Natural killer cell treated with Interleukin-12 subunit alpha and Interleukin-12 subunit beta and Interleukin-15 and Interleukin-18, amount 100 ng/mL, for 72 hours (primary cell): Measurements from ENCODE around the gene RMI2. TPM values are rescaled to one million over a fixed set of nuclear protein-coding genes. Genes with fewer than 3 reads are reported as not detected.
A peak's percentile ranks its signal among the peaks of the same experiment; 100 is the strongest.

Experiments used
- ATAC-seq, 2 donors: fragments of 150-1000 bp; cut with Tn5 transposase in 1 of 2; sonication (Bioruptor Pico), chemical (Tn5 transposase) in 1 of 2; 2 replicates each; pipeline ENCODE4 v1.10.0; 2021
- DNase-seq: peaks from one replicate; pipeline ENCODE4 v3.0.0; 2022; ENCODE audit warnings: low spot score
- H3K27ac Mint-ChIP-seq, 2 donors: 1 replicate in 1 of 2; 2 replicates in 1 of 2; pipeline ENCODE4 v1.8.0; 2022; ENCODE audit warnings: mixed read lengths in 2 of 2, mild to moderate bottlenecking in 1 of 2, moderate library complexity in 1 of 2
- H3K27me3 Mint-ChIP-seq, 2 donors: 1 replicate in 1 of 2; 2 replicates in 1 of 2; pipeline ENCODE4 v1.8.0; 2022; ENCODE audit warnings: mixed read lengths in 2 of 2
- H3K36me3 Mint-ChIP-seq: one replicate; pipeline ENCODE4 v1.8.0; 2022; ENCODE audit warnings: mixed read lengths
- H3K4me1 Mint-ChIP-seq, 2 donors: 1 replicate in 1 of 2; 2 replicates in 1 of 2; pipeline ENCODE4 v1.8.0; 2022; ENCODE audit warnings: low read depth in 2 of 2, mixed read lengths in 2 of 2, mild to moderate bottlenecking in 1 of 2
- H3K4me3 Mint-ChIP-seq: one replicate; pipeline ENCODE4 v1.8.0; 2022; ENCODE audit warnings: mixed read lengths
- H3K9me3 Mint-ChIP-seq: 2 replicates; pipeline ENCODE4 v1.8.0; 2022; ENCODE audit warnings: mixed read lengths
- total RNA-seq, 2 donors: library from RNA; stranded (reverse); gene quantifications; one replicate each; pipeline ENCODE4 v1.2.3, GENCODE V29; 2022

The RMI2 gene
- total RNA-seq, 2 donors from 2014 or later = 11.6 to 15.2 TPM

- Mint-ChIP-seq H3K4me1 (peaks cover 10 to 12% of the 10 kb centered on the region in 2 donors), H3K9me3 (no peaks in the 10 kb centered on the region), H3K36me3 (no peaks in the 10 kb centered on the region), H3K27ac (no peak overlapping the region), H3K4me3 (no peak overlapping the region), H3K27me3 (peaks cover 20% of the 10 kb centered on the region in 2 donors)
- ATAC-seq (no peak), DNase-seq (no peak)
Observed at GRCh38 chr16:11303405-11304138, 41.7 kb upstream of the RMI2 start.

GRCh38 chr16:11306381-11306780 lies 38.9 kb upstream of the RMI2 start:
- no peak overlapping the region for H3K27ac Mint-ChIP-seq
- H3K4me1 Mint-ChIP-seq = peaks cover 8 to 16% of the 10 kb centered on the region in 2 donors
- no peaks in the 10 kb centered on the region for H3K9me3 Mint-ChIP-seq
- no peak for ATAC-seq
- no peak for DNase-seq
- H3K4me3 Mint-ChIP-seq = no peak overlapping the region
- H3K36me3 Mint-ChIP-seq = no peaks in the 10 kb centered on the region
- peaks cover 19% of the 10 kb centered on the region in 2 donors for H3K27me3 Mint-ChIP-seq

GRCh38 chr16:11306997-11307638 lies 38.1 kb upstream of the RMI2 start:
- peaks cover 8 to 18% of the 10 kb centered on the region in 2 donors for H3K4me1 Mint-ChIP-seq
- no peaks in the 10 kb centered on the region for H3K36me3 Mint-ChIP-seq
- peaks cover 16 to 19% of the 10 kb centered on the region in 2 donors for H3K27me3 Mint-ChIP-seq
- peak overlapping the region in 1 of 2 donors; percentile 4 for H3K27ac Mint-ChIP-seq
- H3K9me3 Mint-ChIP-seq = no peaks in the 10 kb centered on the region
- ATAC-seq (peak in 1 of 2 donors; percentile 57), DNase-seq (no peak)
- H3K4me3 Mint-ChIP-seq = peak overlapping the region; percentile 3

- Mint-ChIP-seq H3K27ac (peak overlapping the region in 1 of 2 donors; percentile 4), H3K4me3 (no peak overlapping the region), H3K27me3 (peaks cover 18 to 19% of the 10 kb centered on the region in 2 donors), H3K4me1 (peaks cover 11 to 20% of the 10 kb centered on the region in 2 donors), H3K9me3 (no peaks in the 10 kb centered on the region), H3K36me3 (no peaks in the 10 kb centered on the region)
- no peak for ATAC-seq
- DNase-seq = no peak
Observed at GRCh38 chr16:11307639-11308492, 37.4 kb upstream of the RMI2 start.

- no peaks in the 10 kb centered on the region for H3K9me3 Mint-ChIP-seq
- no peak overlapping the region for H3K27ac Mint-ChIP-seq
- no peaks in the 10 kb centered on the region for H3K36me3 Mint-ChIP-seq
- H3K4me1 Mint-ChIP-seq = peaks cover 14 to 25% of the 10 kb centered on the region in 2 donors
- peaks cover 14 to 19% of the 10 kb centered on the region in 2 donors for H3K27me3 Mint-ChIP-seq
- DNase-seq = no peak
- no peak for ATAC-seq
- H3K4me3 Mint-ChIP-seq = no peak overlapping the region
Observed at GRCh38 chr16:11308493-11309283, 36.6 kb upstream of the RMI2 start.

GRCh38 chr16:11309895-11310633 lies 35.2 kb upstream of the RMI2 start:
- no peak for ATAC-seq
- H3K9me3 Mint-ChIP-seq = no peaks in the 10 kb centered on the region
- H3K4me1 Mint-ChIP-seq = peaks cover 14 to 28% of the 10 kb centered on the region in 2 donors
- DNase-seq = no peak
- H3K27me3 Mint-ChIP-seq = peaks cover 10% of the 10 kb centered on the region in 2 donors
- H3K36me3 Mint-ChIP-seq = no peaks in the 10 kb centered on the region
- no peak overlapping the region for H3K27ac Mint-ChIP-seq
- no peak overlapping the region for H3K4me3 Mint-ChIP-seq

GRCh38 chr16:11310634-11310977 lies 34.7 kb upstream of the RMI2 start:
- ATAC-seq = no peak
- no peaks in the 10 kb centered on the region for H3K9me3 Mint-ChIP-seq
- no peak overlapping the region for H3K27ac Mint-ChIP-seq
- DNase-seq = no peak
- H3K4me3 Mint-ChIP-seq = no peak overlapping the region
- peaks cover 10% of the 10 kb centered on the region in 2 donors for H3K27me3 Mint-ChIP-seq
- no peaks in the 10 kb centered on the region for H3K36me3 Mint-ChIP-seq
- peaks cover 14 to 28% of the 10 kb centered on the region in 2 donors for H3K4me1 Mint-ChIP-seq

GRCh38 chr16:11310997-11311561 lies 34.2 kb upstream of the RMI2 start:
- H3K9me3 Mint-ChIP-seq = no peaks in the 10 kb centered on the region
- peaks cover 14 to 30% of the 10 kb centered on the region in 2 donors for H3K4me1 Mint-ChIP-seq
- no peaks in the 10 kb centered on the region for H3K36me3 Mint-ChIP-seq
- DNase-seq (no peak), ATAC-seq (peak in 1 of 2 donors; percentile 41)
- H3K27ac Mint-ChIP-seq = peak overlapping the region; percentile 41 to 76
- H3K4me3 Mint-ChIP-seq = no peak overlapping the region
- peaks cover 10 to 12% of the 10 kb centered on the region in 2 donors for H3K27me3 Mint-ChIP-seq

GRCh38 chr16:11312718-11313492 lies 32.4 kb upstream of the RMI2 start:
- peaks cover 6 to 27% of the 10 kb centered on the region in 2 donors for H3K4me1 Mint-ChIP-seq
- H3K9me3 Mint-ChIP-seq = no peaks in the 10 kb centered on the region
- ATAC-seq = peak; percentile 15 to 49
- peak overlapping the region in 1 of 2 donors; percentile 33 for H3K27ac Mint-ChIP-seq
- peak overlapping the region; percentile 55 for H3K4me3 Mint-ChIP-seq
- peak; percentile 73 for DNase-seq
- no peaks in the 10 kb centered on the region for H3K36me3 Mint-ChIP-seq
- H3K27me3 Mint-ChIP-seq = peaks cover 5 to 8% of the 10 kb centered on the region in 2 donors

GRCh38 chr16:11313493-11314308 lies 31.6 kb upstream of the RMI2 start:
- DNase-seq (no peak), ATAC-seq (no peak)
- Mint-ChIP-seq H3K4me3 (no peak overlapping the region), H3K27ac (peak overlapping the region in 1 of 2 donors; percentile 33), H3K9me3 (no peaks in the 10 kb centered on the region), H3K4me1 (peaks cover 6 to 30% of the 10 kb centered on the region in 2 donors), H3K27me3 (peaks cover 10 to 11% of the 10 kb centered on the region in 2 donors), H3K36me3 (no peaks in the 10 kb centered on the region)

- ATAC-seq (no peak), DNase-seq (no peak)
- Mint-ChIP-seq H3K27ac (no peak overlapping the region), H3K9me3 (no peaks in the 10 kb centered on the region), H3K27me3 (peaks cover 13 to 14% of the 10 kb centered on the region in 2 donors), H3K4me1 (peaks cover 6 to 31% of the 10 kb centered on the region in 2 donors), H3K36me3 (no peaks in the 10 kb centered on the region), H3K4me3 (no peak overlapping the region)
Observed at GRCh38 chr16:11314309-11314894, 30.9 kb upstream of the RMI2 start.
